GM21723 (cell line): ENCODE data around the gene GHRHR.

Experiments used
- ATAC-seq: cut with Tn5 transposase; IDR thresholded peaks from one replicate; pipeline ENCODE4 v1.9.1; 2021; ENCODE audit warnings: mild to moderate bottlenecking, moderate library complexity; ENCODE audit not compliant: unreplicated experiment

Gene GHRHR

DNA sequence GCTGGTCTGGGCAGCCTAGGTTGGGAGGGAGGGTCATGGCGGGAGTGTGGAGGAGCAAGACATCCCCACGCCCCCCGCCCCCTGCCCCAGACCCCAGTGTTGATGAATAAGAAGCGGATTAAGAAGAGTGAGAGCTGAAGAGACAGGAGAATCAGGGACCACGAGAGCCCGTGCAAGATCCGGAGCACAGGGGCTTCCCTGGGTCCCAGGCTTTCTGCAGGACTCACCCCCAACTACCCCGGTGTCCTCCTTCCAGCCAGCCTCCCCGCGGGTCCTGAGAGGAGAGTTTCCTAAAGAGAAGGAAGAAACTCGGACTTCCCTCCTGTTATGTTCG lies 20.1 kb downstream of the GHRHR start:
- no peak for ATAC-seq

DNA sequence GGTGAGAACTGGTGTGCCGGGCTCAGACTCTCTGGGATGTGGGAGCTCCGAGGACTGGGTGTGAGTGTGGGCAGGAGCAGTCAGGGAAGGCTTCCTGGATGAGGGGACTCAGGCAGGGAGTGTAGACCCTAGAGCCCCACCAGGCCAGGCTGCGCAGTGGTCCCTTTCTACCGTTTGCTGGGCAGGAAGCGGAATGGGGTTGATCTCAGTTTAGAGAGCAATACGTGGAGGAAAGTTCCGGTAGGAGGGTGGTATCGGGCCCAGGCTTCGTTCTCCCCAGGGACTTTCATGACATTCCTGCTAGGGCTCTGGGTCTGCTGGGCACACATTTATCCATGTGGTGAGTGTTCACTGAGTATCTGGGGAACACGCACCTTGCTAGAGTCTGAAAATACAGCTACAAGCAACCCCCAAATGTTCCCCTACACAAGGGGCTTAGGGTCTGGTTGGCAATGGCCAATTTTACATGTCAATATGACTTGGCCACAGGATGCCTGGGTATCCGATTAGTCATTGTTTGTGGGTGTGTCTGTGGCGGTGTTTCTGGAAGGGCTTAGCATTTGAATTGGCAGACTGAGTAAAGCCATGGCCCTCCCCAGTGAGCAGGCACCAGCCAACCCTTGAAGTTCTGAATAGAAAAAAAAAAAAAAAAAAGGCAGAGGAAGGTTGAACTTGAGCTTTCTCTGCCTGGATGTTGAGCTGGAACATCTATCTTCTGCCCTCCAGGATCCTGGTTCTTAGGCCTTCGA lies 20.8 kb downstream of the GHRHR start:
- no peak for ATAC-seq

DNA sequence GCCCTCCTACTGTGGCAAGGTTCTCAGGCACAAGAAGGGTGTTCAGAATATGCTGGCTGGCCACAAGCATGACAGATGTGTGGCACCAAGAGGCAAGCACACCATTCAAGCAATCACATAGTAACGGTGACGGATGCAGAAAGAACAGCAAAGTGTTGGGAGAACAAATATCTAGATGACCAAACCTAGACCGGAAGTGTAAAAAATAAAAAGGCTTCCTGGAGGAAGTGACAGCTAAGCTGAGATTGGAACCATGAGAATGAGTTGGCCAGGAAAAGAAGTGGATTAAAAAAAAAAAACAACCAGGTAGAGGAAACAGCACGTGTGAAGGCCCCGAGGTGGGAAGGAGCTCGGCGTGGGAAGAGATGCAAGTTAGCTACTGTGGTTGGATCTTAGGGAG lies 22.0 kb downstream of the GHRHR start:
- ATAC-seq: no peak

DNA sequence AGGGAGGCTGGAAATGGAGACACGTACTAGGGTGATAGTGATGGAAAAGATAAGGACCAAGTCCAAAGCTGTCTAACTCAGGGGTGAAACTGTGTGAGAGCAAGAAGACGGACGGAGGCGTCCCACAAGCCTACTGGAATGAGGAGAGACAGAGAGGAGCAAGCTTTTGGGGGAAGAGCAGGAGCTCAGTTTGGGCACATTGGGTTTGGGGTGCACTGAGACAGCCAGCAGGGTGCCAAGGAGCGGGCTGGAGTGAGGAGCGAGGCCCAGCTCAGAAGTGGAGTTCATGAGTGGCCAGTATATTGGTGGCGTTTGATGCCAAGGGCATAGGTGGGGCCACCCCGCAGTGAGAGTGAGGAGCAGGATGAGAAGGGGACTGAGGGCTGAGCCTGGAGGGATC lies 22.6 kb downstream of the GHRHR start:
- ATAC-seq: no peak

DNA sequence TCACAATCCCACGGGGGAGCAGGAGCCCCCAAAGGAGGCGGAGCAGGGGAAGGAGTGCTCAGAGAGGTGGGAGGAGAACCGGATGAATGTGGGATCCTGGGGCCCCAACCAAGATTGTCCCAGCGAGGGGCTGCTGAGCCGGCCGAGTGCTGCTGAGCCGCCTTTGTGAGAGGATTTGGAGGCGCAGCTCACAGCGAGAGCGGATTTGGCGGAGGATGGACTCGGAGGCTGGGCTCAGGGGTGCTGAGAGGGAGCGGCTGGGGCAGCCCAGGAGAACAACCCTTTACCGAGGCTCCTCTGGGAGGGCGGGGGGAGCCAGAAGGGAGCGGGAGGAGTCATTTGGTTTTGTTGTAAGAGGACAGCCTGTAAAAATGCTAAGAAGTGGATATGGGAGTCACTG lies 23.0 kb downstream of the GHRHR start:
- no peak for ATAC-seq

DNA sequence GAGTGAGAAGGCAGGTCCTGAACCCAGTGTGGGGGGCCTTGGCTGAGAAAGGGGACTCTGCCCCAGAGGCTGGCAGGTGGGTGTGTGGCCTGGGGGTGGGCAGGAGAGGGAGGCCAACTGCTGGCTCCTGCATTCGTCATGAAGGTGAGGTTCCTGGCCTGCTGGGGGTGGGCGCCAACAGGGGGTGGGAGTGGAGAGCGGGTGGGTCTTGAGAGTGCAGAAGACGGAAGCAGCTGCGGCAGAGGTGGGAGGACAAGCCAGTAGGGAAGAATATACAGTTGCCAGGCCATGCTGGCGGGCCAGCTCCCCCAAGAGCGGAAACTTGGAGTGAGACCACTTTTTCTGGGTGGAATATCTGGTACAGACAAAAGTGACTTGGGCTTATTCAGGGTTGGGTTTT lies 23.4 kb downstream of the GHRHR start:
- no peak for ATAC-seq

DNA sequence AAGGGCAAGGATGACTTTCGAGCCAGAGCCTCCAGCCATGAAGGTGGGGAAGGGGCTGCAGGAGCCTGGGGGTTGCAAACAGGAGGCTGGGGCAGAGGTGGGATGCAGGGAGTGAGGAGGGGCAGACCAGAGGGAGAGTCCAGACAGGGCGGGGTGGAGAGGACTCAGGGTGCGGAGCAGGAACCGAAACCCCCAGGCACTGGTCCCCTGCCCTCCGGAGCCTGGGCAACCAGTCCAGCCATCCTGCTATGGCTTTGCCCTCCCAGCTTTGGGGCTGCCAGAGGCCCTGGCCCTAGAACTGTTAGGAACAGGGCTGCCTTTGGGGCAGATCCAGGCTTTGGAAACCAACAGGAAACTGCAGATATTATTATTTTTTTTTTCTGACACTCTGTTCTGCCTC lies 24.2 kb downstream of the GHRHR start:
- ATAC-seq: no peak

DNA sequence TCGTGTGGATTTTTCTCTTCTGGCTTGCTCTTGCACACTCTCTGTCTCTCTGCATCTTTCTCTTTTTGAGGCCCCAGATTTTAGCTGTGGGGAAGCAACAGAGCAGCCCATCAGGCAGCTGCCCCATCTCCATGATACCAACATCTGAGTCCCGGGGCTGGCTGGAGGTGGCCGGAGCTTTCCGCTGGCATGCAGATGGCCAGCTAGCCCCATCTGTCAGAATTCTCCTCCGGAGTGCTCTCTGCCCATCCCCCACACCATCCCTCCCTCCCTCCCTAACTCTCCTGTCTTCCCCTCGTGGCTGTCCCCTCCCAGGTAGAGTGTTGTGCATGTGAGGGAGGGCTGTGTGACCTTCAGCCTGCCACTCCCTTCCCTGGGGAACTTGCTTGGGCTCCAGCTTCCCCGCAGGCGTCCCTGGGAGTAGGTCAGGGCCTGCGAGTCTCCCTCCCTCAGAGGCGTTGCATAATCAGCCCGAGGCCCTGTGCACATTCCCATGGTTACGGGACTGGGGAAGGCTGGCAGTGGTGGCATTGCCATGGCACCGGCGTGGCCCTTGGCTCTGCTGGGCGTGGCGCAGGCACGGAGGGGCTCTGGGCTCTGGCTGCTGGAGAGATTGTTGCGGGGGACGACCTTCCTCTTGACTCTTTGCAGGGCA lies 24.7 kb downstream of the GHRHR start:
- no peak for ATAC-seq

DNA sequence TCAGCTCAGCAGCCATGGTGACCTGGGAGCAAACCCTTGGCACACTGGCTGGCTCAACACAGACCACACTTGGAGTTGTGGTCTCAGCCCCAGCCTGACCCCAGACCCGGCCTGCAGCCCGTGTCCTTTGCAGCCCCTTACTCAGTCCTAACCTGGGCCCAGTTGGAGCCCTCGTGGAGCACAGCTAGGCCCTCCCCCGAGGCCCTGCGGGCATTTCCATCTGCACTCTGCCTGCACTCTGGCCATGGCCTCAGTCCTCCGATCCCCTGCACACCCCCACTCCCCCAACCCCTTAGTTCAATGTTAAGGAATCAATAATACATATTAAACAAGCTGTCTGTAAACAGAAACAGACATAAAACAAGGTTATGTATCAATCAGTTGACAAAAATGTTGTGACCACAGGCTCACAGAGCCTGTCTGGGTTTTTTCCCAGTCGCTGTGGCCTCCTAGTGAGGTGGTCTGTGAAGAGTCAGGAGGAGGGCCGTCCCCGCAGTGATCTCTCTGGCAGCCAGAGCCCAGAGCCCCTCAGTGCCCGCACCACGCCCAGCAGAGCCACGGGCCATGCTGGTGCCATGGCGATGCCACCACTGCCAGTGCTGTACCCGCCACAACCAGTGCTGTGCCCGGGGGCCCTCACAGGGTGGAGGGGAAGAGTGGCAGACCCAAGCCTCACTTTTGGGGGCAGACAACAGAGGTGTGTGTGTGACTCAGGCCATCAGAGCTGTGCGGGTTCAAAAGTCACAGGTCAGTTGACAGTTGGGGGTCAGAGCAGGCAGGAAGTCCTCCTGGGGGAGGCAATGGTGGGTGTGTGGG lies 25.5 kb downstream of the GHRHR start:
- ATAC-seq: no peak

DNA sequence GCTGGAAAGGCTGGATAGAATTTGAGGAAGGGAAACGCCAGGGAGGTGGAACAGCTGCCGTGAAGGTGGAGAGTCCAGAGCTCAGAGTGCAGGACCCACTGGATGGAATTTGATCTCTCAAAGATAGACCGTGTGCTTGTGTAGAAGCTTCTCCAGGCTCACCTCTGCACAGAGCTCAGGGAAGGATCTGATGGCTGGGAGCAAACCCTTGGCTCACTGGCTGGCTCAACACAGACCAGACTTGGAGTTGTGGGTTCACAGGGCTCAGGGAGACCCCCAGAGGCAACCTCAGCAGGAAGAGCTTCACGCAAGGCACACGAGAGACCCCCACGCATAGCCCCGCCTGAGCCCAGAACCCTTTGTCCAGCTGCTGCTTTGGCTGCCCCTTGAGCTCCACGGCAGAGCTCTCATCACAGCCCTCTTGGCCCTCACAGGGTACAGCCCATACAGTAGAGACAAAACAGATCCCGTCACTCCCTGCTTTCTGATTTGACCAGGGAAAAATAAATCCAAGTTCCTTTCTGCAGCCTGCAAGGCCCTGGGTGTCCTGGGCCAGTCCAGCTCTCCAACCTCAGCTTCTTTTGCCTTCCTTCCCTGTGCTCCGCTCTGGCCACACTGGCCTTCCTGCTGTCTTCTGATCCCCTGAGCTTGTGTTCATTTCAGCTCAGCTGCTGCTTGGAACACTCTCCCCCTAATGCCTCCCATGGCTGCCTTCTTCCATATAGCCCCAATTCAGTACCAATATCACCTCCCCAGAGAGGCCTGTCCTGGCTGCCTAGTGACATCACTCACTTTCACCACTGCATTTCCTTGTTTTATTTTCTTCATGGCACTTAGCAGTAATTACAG lies 26.3 kb downstream of the GHRHR start:
- no peak for ATAC-seq

DNA sequence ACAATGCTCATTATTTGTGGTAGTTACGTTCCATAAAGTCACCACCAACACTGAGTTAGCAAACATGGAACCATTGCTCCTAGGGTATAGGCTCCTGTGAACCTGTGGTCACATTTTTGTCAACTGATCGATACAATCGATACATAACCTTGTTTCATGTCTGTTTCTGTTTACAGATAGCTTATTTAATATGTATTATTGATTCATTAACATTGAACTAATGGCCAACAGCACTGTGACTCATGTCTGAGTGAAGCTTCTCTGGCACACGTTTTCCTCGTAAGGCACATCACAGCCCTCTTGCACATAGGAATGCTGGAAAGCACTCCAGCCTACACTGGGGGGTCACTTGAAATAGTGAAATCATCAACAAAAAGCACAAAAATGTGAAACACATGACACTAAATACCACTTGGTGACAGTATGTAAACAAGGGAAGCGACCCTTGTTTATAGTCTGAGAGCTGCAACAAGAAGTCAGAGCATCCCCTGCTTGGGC lies 27.0 kb downstream of the GHRHR start:
- no peak for ATAC-seq

DNA sequence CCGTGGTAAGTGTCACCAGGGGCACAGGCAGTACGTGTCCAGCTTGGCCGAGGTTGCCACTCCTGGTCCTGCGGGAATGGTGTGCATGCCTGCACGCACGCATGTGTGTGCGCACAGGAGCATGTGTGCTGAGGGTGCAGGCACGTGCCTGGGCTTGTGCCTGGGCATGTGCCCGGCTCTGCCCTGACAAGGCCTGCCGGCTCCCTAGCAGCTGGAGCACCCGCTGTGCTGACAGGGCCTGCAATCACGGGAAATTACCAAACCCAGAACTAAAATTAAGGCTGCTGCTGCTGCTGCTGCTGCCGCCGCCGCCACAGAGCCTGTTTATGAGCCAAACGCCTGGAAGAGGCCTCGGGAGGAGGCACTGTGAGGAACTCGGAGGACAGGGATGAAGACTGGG lies 28.7 kb downstream of the GHRHR start:
- no peak for ATAC-seq

DNA sequence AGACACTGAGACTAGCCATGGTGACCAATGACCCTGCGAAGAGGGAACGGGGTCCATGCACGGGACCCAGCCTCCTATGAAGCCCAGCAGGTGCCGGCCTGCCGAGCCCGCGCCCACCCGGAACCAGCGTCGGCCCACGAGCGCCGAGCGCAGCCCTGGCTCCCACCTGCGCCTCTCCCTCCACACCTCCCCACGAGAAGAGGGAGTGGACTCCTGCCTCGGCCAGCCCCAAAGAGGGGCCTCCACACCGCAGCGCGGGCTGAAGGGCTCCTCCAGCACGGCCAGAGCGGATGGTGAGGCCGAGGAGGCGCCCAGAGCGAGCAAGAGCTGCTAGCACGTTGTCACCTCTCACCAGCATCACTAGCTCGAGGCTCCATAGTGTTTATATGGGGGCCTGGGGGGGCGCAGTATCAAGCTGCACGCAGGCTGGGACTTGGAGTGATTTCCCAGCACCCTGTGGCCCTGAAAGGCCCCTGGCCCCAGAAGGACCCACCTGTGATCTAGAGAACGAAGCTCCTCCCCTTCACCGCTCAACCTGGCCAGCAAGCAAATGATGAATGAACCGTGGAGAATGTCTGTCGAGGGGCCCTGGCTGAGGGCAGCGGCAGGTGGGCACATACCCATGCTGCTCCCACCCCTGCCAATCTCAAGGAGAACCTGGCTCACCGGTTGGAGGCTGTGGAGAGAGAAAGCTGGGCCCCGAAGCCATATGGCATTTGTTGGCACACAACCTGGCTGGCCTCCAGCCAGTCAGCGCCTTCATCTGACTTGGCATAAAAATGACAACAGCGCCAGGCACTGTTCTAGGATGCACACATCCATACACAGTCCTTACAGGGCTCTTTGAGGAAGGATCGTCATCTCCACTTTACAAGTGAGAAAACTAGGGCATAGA lies 30.7 kb downstream of the GHRHR start:
- no peak for ATAC-seq

DNA sequence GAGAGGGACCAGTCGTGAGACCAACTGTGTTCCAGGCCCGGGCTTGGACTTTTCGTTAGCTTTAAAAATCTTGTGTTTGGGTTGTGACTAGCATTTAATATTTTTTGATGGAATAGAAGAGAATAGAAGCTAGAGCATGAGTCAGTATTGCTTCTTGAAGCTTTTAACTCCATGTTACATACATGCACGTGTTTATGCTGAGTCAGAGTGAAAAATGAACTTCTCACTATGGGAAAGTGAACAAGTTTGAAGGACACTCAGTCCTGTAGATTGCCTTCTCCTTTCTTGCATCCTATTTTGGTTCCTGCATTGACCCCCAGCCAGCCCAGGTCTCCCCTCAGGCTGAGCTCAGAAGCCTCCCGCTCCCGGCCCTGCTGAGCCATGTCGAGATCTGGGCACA lies 31.8 kb downstream of the GHRHR start:
- no peak for ATAC-seq

DNA sequence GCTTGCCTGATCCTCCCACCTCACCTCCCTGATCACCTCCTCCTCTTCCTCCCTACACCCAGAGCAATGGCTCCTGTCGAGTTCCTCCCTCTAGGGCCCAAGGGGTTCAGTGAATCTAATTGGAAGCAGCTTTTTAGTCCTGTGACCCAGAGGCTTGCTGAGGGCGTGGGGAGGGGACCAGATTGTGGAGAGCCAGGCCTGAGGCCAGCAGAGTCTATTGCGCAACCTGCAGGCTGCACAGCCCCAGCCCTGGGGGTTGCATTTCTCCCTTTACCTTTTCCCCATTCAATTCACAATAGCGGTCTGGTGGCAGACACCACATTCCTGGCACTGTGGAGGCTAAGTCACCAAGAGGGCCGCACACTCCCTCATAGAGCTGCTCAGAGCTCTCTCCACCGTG lies 32.5 kb downstream of the GHRHR start:
- no peak for ATAC-seq

DNA sequence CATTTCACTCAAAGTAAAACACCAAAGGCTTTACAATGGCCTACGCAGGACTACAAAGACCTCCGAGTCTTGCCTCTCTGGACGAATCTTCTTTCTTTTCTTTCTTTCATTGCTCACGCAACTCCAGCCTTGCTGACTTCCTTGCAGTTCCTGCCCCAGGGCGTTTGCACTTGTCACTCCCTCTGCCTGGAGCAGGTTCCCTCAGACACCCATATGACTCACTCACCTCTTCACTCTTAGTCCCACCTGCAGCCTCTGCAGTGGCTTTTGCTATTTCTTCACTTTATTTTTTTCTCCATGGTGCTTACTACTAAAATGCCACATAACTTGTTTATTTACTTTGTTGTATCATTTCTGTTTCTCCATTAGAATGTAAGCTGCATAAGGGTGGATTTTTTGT lies 33.1 kb downstream of the GHRHR start:
- no peak for ATAC-seq

DNA sequence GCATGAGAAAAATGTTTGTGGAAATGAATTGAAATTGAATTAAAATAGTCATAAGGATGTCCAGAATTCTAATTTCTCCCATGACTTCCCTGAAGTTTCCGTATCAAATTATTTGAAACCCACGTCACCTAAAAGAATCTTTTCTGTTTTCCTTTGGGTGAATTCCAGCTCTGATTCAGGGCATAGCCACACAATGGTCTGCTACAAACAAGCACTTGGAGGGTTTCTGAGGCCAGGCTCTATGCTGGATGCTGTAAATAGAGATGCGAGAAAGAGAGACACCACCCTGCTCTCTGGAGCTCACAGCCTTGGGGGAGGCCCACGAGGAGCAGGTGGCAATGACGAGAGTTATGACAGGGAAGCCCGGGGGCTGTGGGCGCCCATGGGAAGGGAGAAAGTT lies 33.6 kb downstream of the GHRHR start:
- no peak for ATAC-seq

DNA sequence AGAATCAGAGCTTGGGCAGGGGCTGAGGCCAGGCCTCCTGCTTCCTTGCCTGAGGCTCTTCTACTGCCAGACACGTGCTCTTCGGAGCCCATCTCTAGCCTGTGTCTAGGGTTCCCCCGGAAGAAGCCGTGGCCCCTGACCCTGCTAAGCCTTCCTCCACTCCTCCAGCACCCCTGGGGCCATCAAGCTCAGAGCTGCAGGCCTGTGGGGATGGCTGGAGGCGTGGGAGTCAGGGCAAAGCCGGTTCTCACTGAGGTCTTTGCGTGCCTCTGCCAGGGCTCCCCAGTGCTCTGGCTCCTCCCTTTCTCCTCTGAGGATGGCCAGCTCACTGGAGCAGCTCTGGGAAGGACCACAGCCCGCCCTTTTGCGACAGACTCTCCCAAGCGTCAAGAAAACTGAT lies 34.4 kb downstream of the GHRHR start:
- ATAC-seq: no peak

DNA sequence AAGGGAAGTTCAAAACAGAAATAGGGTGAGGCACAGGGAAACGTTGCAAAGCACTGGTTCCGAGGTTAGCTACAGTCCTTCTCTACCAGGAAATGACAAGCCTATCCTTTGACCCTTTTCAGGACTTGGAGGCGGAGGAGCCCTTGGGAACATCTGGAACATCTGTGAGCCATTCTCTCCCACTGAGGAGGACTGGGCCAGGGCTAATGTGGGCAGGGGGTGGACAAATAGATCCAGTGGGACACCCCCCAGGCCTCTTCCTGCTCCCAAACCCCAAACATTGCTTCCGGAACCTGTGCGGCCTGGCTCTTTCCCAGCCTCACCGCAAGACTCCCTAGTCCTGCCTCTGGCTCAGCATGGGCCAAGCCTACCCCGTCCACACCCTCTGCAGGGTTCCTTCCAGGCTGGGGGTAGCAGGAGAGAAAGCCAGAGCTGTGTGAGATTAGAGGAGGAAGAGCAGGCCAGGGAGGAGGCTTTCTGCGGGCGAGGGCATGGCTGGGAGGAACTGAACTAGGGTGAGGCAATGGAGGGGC lies 36.5 kb downstream of the GHRHR start:
- ATAC-seq: no peak

DNA sequence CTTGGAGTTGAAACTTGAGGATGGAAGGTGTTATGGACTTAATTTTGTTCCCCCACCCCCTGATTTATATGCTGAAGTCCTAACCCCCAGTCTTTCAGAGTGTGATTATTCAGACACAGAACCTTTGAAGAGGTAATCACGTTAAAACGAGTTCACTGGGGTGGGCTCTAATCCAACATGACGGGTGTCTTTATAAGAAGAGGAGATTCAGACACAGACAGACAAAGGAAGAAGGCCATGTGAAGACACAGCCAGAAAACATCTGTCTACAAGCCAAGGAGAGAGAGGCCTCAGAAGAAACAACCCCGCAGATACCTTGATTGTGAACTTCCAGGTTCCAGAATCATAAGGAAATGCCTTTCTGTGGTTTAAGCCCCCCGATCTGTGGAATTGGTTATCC lies 37.0 kb downstream of the GHRHR start:
- ATAC-seq: no peak
